Brain pericyte (primary cell): ENCODE data around the gene PRM1.
"Not testable (repeated sequence)": the region's sequence is repeated elsewhere in the genome, so short reads cannot be mapped to it uniquely, and the experiment has no call there.

Experiments
- DNase-seq: peaks from one replicate; pipeline ENCODE4 v3.0.0-alpha.2; 2012; ENCODE audit warnings: low read depth, low spot score

The PRM1 gene

DNA sequence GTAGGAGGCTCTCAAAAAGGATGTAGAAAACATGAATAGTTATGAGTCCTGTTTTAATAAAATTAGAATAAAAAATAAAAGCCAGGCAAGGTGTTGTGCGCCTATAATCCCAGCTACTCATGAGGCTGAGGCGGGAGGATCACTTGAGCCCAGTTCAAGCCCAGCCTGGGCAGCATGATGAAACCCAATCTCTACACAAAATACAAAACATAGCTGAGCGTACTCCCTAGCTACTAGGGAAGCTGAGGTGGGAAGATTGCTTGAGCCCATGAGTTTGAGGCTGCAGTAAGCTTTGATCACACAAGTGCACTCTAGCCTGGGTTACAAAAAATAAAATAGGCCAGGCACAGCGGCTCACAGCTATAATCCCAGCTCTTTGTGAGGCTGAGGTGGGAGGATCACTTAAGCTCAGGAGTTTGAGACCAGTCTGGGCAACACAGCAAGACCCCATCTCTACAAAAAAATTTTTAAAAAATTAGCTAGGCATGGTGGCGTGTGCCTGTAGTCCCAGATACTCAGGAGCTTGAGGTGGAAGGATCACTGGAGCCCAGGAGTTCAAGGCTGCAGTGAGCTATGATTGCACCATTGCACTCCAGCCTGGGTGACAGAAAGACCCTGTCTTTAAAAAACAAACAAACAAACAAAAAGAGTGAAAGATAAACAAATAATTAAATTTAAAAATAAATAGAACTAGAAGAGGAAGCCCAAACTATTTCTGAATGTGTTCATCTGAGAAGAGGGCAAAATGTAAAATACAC lies 17.2 kb upstream of the PRM1 start:
- no peak for DNase-seq

GRCh38 chr16:11297492-11298142 lies 16.5 kb upstream of the PRM1 start:
- no peak for DNase-seq

DNA sequence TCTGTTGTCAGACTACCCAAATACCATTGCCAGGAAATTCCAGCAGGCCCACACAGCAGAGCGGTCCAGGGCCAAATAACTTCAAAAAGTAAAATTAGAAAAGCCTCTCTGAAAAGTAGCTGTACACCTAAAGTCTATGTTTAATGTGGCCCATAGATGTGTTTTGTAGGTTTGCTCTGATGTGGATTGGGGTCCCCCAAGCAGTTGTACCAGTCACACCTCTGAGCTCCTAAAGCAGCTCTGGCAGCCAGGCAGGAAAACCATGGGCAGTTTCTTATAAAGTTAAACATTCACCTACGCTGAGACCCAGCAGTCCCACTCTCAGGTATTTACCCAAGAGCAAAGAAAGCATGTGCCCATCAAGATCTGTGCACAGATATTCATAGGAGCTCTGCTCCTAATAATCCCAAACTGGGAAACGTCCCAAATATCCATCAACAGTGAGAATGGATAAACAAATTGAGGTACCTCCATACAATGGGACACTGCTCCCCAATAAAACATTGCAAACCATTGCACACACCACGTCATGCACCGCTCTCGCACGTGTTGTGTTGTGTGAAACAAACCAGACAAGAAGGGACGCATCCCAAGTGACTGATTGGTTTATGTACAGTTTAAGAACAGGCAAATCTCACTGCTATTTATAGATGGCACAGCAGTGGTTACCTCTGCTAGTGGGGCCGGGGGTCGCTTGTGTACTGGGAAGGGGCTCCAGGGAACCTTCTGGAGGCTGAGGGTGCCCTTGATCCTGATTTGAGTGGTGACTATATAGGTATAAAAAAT lies 15.8 kb upstream of the PRM1 start:
- no peak for DNase-seq

DNA sequence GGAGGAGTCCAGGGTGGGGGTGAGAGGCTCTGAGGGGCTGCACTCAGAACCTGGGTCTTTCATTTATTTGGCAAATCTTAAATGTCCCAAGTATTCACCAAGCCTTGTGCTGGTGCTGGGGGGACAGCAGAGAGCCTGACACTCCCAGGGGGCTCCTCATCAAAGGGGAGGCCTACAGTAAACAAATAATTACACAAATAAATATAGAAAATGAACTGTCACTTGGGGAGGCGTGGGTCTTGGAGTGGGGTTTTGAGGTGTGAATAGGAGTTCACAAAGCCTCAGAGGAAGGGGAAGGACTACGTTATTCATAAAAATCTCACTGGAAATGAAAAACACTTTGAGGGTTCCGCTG lies 15.2 kb upstream of the PRM1 start:
- no peak for DNase-seq

GRCh38 chr16:11295672-11296071 lies 14.5 kb upstream of the PRM1 start:
- no peak for DNase-seq

DNA sequence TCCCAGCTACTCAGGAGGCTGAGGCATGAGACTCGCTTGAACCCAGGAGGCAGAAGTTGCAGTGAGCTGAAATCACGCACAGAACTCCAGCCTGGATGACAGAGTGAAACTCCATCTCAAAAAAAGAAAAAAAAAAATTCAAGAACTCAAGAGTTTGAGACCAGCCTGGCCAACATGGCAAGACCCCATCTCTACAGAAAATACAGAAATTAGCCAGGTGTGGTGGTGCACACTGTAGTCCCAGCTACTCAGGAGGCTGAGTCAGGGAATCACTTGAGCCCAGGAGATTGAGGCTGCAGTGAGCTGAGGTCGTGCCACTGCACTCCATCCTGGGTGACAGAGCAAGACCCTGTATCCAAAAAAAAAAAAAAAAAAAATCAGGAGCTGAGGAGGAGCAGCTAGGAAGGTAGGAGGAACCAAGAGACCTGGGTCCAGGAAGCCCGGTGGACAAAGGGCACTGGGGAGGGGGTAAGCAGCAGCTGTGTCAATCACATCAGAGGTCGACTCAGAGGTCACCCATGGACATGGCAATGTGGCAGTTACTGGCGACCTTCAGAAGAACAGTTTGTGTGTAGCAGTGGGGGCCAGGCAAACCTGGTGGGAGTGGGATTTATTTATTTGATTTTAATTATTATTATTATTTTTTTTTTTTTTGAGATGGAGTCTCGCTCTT lies 11.1 kb upstream of the PRM1 start:
- DNase-seq = no peak

- no peak for DNase-seq
These were observed 10.1 kb upstream of the PRM1 start for GRCh38 chr16:11291091-11291703.

DNA sequence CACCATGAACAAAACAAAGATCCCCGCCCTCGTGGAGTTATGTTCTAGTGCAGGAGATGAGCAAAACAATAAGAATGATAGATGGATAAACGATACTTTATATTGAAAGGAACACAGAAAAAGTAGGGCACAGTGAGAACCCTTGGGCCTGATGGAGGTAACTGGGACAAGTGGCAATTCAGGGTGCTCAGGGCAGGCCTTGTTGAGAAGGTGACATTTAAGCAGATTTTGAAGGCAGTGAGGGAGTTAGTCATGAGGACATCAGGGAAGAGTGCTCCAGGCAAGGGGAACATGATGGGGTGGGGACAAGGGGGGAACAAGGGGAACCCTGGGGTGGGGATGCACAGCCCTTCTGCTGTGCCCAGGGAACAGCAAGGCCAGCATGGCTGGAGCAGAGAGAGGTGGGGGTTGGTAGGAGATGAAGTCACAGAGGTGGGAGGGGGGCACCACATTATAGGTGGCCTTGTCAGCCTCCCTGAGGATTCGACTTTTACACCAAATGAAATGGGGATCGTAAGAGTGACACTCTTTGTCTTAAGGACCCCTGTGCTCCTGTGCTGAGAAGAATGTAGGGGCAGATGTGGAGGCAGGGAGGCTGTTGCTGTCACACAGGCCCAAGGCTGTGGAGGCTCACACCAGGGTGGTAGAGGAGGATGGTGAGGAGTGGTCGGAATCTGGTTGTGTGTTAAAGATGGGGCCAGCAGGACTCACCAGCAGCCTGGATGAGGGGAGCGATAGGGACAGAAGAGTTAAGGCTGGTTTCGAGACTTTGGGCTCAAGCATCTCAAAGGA lies 9.2 kb upstream of the PRM1 start:
- DNase-seq = no peak

- not testable (repeated sequence) for DNase-seq
These were observed 8.6 kb upstream of the PRM1 start for GRCh38 chr16:11289696-11290095.

- DNase-seq = no peak
These were observed 8.1 kb upstream of the PRM1 start for GRCh38 chr16:11289202-11289601.

- no peak for DNase-seq
These were observed 4.7 kb upstream of the PRM1 start for GRCh38 chr16:11285842-11286241.

GRCh38 chr16:11283820-11284248 lies 2.7 kb upstream of the PRM1 start:
- no peak for DNase-seq

DNA sequence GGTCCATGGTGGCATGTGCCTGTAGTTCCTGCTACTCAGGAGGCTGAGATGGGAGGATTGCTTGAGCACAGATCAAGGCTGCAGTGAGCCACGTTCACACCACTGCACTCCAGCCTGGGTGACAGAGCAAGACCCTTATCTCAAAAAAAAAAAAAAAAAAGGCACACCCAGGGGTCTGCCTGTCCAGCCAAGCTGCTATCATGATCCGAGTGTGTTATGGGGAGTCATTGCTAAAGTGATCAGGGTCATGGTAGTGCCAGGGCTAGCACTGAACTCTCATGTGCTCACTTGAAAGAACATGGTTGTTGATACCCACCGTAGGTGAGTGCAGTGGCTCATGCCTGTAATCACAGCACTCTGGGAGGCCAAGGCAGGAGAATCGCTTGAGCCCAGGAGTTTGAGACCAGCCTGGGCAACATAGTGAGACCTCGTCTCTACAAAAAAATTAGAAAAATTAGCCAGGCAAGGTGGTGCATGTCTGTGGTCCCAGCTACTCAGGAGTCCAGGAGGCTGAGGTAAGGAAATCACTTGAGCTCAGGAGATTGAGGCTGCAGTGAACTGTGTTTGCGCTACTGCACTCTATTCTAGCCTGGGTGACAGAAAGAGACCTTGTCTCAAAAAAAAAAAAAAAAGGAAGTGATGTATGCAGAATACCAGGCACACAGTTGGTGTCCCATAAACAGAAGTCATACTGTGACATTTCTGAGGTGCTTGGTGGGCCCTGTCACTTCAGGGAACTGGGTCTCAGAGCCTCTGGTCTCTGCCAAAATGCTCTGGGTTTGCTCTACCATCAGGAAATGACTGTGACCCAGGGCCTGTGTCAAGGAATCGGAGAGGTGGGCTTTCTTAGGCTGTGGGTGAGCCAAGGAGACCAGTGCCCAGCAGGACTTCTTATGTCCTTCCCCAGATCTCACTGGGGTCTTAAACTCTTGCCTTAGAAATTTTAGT lies 2.2 kb downstream of the PRM1 start:
- no peak for DNase-seq

DNA sequence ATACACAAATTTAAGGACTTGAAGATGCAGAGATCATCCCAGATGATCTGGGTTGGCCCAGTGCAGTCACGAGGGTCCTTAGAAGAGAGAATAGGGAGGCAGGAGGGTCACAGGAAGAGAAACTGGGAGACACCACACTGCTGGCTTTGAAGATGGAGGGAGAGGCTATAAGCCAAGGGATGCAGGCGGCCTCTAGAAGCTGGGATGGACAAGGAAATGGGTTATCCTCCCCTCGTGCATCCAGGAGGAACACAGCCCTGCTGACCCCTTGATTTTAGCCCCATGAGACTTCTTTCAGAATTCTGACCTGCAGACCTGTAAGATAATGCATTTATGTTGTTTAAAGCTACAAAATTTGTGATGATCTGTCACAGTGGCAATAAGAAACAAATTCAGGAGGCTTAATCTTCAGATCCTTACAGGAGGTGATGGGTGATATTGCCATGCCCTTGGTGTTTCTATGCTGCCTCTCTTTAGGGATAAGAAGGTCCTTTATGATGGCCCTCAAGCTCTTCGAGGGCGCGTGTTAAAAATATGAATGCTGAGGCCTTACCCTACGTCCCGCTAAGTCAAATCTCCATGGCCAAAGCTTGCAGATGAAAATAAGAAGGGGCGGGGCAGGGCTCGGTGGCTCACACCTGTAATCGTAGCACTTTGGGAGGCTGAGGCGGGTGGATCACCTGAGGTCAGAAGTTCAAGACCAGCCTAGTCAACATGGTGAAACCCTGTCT lies 3.4 kb downstream of the PRM1 start:
- no peak for DNase-seq

DNA sequence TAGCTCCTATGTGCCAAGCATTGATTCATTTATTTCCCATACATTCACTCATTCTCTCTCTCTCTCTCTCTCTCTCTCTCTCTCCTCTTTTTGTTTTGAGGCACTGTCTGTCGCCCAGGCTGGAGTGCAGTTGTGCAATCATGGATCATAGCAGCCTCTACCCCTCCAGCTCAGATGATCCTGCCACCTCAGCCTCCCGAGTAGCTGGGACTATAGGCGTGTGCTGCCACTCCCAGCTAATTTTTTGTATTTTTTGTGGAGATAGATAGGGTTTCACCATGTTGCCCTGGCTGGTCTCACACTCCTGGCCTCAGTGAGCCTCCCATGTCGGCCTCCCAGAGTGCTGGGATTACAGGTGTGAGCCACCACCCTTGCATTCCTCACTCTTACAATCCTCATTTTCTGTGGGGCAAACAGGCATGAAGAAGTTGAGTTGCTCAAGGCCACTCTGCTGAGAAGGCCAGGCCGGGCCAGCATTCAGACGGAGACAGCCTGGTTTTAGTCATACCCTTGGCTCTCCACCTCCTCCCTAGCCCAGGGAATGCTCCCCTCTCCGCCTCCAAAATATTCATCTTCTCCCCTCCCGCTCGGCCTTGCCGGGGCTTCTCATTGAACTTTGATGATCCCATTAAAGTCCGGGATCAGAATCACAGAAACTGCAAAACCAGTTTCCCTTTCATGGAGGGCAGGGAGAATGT lies 4.1 kb downstream of the PRM1 start:
- no peak for DNase-seq

DNA sequence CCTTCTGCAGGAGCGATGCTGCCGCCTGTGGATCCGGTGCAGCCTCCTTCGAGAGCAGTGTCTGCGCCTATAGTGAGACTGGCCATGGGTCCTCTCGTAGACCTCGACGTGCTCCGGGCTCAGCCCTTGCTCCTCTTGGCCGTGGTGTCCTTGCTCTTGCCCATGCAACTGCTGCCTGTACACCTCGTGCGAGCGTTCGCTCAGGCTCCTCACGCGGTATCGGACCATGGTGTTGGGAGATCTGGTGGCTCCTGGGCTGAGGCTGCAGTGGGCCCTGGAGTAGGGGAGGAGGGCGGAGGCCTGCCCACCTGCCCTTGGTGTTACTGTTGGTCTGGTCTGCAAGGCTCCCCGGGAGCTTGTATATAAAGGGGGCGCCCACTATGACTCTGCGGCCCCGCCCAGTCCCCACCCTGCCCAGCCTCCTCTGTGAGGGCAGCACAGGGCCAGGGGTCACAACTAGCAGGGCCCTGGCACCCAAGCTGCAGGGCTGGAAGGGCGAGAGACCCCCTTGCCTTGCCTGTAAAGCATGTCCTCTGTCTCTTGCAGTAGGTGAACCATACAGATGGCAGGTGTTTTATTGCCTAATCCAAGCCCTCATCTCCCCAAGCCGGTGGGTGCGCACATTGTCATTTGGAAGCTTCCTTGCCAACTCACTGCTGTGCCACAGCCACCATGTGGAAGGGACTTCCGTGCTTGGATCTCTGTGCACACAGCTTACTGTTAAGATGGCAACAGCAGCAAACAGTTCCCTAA lies 4.8 kb downstream of the PRM1 start, which contains the start of gene PRM2:
TSS of gene PRM2 (minus strand) at position 338 of the 753 bp plus-strand sequence. CDS start at position 228, 110 bp downstream.
- no peak for DNase-seq

DNA sequence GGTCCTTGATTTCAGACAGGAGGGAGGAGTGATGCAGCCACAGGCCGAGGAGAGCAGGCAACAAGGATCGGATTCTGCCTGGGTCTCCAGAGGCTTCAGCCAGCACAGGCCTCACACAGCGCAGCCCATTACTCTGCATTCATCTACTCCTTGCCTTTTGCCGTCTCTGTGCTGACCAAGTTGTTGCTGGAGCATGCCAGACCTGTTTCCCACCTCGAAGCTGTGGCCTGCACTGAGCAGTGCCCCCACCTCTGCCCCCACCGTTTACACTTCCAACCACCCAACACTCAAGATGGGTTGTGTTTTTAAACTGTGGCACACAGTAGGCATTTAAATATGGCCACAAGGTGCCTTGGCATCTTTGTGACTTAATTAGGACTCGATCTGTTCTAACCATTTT lies 6.2 kb downstream of the PRM1 start:
- no peak for DNase-seq
